CD14-positive monocyte (primary cell): ENCODE measurements around the gene DENND1A. TPM values are rescaled to one million over a fixed set of nuclear protein-coding genes. Genes with fewer than 3 reads are reported as not detected.

Source experiments
- DNase-seq, 3 donors: peaks; one replicate each; pipeline ENCODE4 v3.0.0-alpha.2; 2011 to 2022
- H2AFZ ChIP-seq: 2 replicates; pipeline ENCODE4 v1.6.0; 2012; ENCODE audit warnings: mild to moderate bottlenecking, low read depth, low read length, inconsistent platforms; ENCODE audit not compliant: insufficient read depth, poor library complexity, severe bottlenecking
- H3K27ac ChIP-seq, 2 donors: 1 replicate in 1 of 2; 2 replicates in 1 of 2; pipeline ENCODE4 v1.5.1; 2012 to 2013; ENCODE audit warnings: low read length in 2 of 2, control low read depth in 1 of 2, inconsistent platforms in 1 of 2, low read depth in 1 of 2, mild to moderate bottlenecking in 1 of 2
- H3K27me3 ChIP-seq, 2 donors: one replicate each; pipeline versions ENCODE4 v1.6.0 to v1.6.1; 2011 to 2013; ENCODE audit warnings: low read length in 2 of 2; ENCODE audit not compliant: control insufficient read depth in 2 of 2, insufficient read depth in 2 of 2
- H3K36me3 ChIP-seq, 2 donors: replicated peaks in 1 of 2; 1 replicate in 1 of 2; 2 replicates in 1 of 2; pipeline versions ENCODE4 v1.5.1 to v1.6.1; 2012 to 2013; ENCODE audit warnings: low read length in 2 of 2, control low read depth in 1 of 2, inconsistent platforms in 1 of 2, mild to moderate bottlenecking in 1 of 2; ENCODE audit not compliant: insufficient read depth in 2 of 2, control insufficient read depth in 1 of 2
- H3K4me1 ChIP-seq, 2 donors: 1 replicate in 1 of 2; 2 replicates in 1 of 2; pipeline versions ENCODE4 v1.5.1 to v1.6.1; 2012 to 2013; ENCODE audit warnings: low read length in 2 of 2, control low read depth in 1 of 2, inconsistent platforms in 1 of 2, mild to moderate bottlenecking in 1 of 2, moderate library complexity in 1 of 2; ENCODE audit not compliant: insufficient read depth in 2 of 2, control insufficient read depth in 1 of 2
- H3K4me2 ChIP-seq: replicated peaks from 2 replicates; pipeline ENCODE3; 2012; ENCODE audit warnings: low read length, moderate library complexity, mild to moderate bottlenecking; ENCODE audit not compliant: poor library complexity, severe bottlenecking; ENCODE audit errors: extremely low read depth
- H3K4me3 ChIP-seq, 3 experiments: fragments of 200-600 bp in 1 of 3; sonication (generic) in 1 of 3; replicated peaks in 1 of 3; 1 replicate in 2 of 3; 2 replicates in 1 of 3; pipeline ENCODE4 v1.5.1; 2011 to 2013; ENCODE audit warnings: low read length in 3 of 3, mild to moderate bottlenecking in 3 of 3, control low read depth in 2 of 3, low read depth in 2 of 3, inconsistent platforms in 1 of 3, moderate library complexity in 1 of 3
- H3K79me2 ChIP-seq: 2 replicates; pipeline ENCODE4 v1.6.0; 2012; ENCODE audit warnings: mild to moderate bottlenecking, control low read depth, inconsistent platforms, low read length, moderate library complexity; ENCODE audit not compliant: insufficient read depth
- H3K9ac ChIP-seq: 2 replicates; pipeline ENCODE4 v1.6.0; 2017; ENCODE audit warnings: low read length, mild to moderate bottlenecking; ENCODE audit not compliant: insufficient read depth, poor library complexity, severe bottlenecking
- H3K9me3 ChIP-seq, 2 donors: replicated peaks in 1 of 2; 1 replicate in 1 of 2; 2 replicates in 1 of 2; pipeline versions ENCODE4 v1.5.1 to v1.6.1; 2012 to 2013; ENCODE audit warnings: low read length in 2 of 2, control low read depth in 1 of 2; ENCODE audit not compliant: control insufficient read depth in 1 of 2, insufficient read depth in 1 of 2
- H4K20me1 ChIP-seq: 2 replicates; pipeline ENCODE4 v1.6.0; 2012; ENCODE audit warnings: mild to moderate bottlenecking, low read length, control low read depth, moderate library complexity; ENCODE audit not compliant: insufficient read depth
- H3K27ac Mint-ChIP-seq, 7 donors: one replicate each; pipeline ENCODE4 v1.8.0; 2020; ENCODE audit warnings: mild to moderate bottlenecking in 7 of 7, mixed read lengths in 7 of 7, moderate library complexity in 6 of 7, inconsistent platforms in 2 of 7
- H3K27me3 Mint-ChIP-seq, 3 donors: one replicate each; pipeline ENCODE4 v1.8.0; 2021 to 2022; ENCODE audit warnings: low read depth in 3 of 3, mild to moderate bottlenecking in 3 of 3, mixed read lengths in 3 of 3, moderate library complexity in 3 of 3, inconsistent platforms in 1 of 3
- H3K36me3 Mint-ChIP-seq, 2 donors: one replicate each; pipeline ENCODE4 v1.8.0; 2020; ENCODE audit warnings: mixed read lengths in 2 of 2, inconsistent platforms in 1 of 2, mild to moderate bottlenecking in 1 of 2
- H3K4me1 Mint-ChIP-seq: one replicate; pipeline ENCODE4 v1.8.0; 2020; ENCODE audit warnings: mild to moderate bottlenecking, mixed read lengths
- H3K4me3 Mint-ChIP-seq, 2 donors: one replicate each; pipeline ENCODE4 v1.8.0; 2020; ENCODE audit warnings: mild to moderate bottlenecking in 2 of 2, mixed read lengths in 2 of 2, moderate library complexity in 1 of 2
- H3K9me3 Mint-ChIP-seq, 7 donors: one replicate each; pipeline ENCODE4 v1.8.0; 2020 to 2022; ENCODE audit warnings: mixed read lengths in 7 of 7, mild to moderate bottlenecking in 6 of 7, moderate library complexity in 6 of 7, inconsistent platforms in 2 of 7
- CTCF ChIP-seq: fragments of 200-600 bp; IDR thresholded peaks from one replicate; pipeline ENCODE4 v1.8.0; 2022; ENCODE audit warnings: antibody characterized with exemption, mild to moderate bottlenecking
- WGBS: methylation state at CpG from one replicate; pipeline ENCODE4 v1.1.5; 2013; ENCODE audit warnings: missing lambda C conversion rate; ENCODE audit not compliant: insufficient coverage; 5-methylcytosine and 5-hydroxymethylcytosine counted together
- intact Hi-C, 2 donors: fragments of 100-400 bp; cut with micrococcal nuclease; formaldehyde crosslinking; loops; one replicate each; pipeline versions ENCODE4 v1.15.0 to v1.15.1; 2023
- polyA plus RNA-seq, 3 donors: library from polyadenylated mRNA; depleted of rRNA in 1 of 3; unstranded in 2 of 3; stranded (reverse) in 1 of 3; fragments of 300-500 nt in 2 of 3; fragments of >200 nt in 1 of 3; fragmentation: Illumina TruSeq in 2 of 3; gene quantifications; 1 replicate in 2 of 3; 2 replicates in 1 of 3; pipeline ENCODE4 v1.2.3, GENCODE V29; 2012 to 2021

Gene DENND1A
- polyA plus RNA-seq, 3 donors, result 24.8 to 73.0 (median 29.4) TPM

- Mint-ChIP-seq H3K27me3 (peaks cover 0 to 1% (median 0%) of the 10 kb centered on the region in 3 donors), H3K4me1 (peaks cover 14% of the 10 kb centered on the region), H3K4me3 (no peak overlapping the region), H3K27ac (peak overlapping the region in 1 of 7 donors; percentile 6), H3K36me3 (peaks cover 15 to 18% of the 10 kb centered on the region in 2 donors), H3K9me3 (peaks cover 7 to 13% (median 11%) of the 10 kb centered on the region in 7 donors)
- no peak overlapping the region for H3K9ac ChIP-seq
- H4K20me1 ChIP-seq, result peaks cover 95% of the 10 kb centered on the region
- no peak overlapping the region for H3K27ac ChIP-seq
- peaks cover 89% of the 10 kb centered on the region for H3K79me2 ChIP-seq
- WGBS, result 60% methylated on average over 5 of the region's 7 CpGs
- H3K27me3 ChIP-seq, result no peaks in the 10 kb centered on the region
- H3K36me3 ChIP-seq, result peaks cover 0 to 11% of the 10 kb centered on the region in 2 donors
- peaks cover 0 to 10% of the 10 kb centered on the region in 2 donors for H3K9me3 ChIP-seq
- no peak overlapping the region for H3K4me3 ChIP-seq
- no peak for TF ChIP-seq CTCF
- DNase-seq, result no peak
- no peak overlapping the region for H3K4me2 ChIP-seq
- intact Hi-C loops, result no loop called here
- peaks cover 6% of the 10 kb centered on the region in 2 donors for H3K4me1 ChIP-seq
- no peak overlapping the region for H2AFZ ChIP-seq
These were observed 106.6 kb downstream of the DENND1A start for GRCh38 chr9:123823194-123823947.

- Histone ChIP-seq H3K9me3 (no peaks in the 10 kb centered on the region), H3K9ac (no peak overlapping the region), H3K27me3 (no peaks in the 10 kb centered on the region), H3K4me2 (no peak overlapping the region), H2AFZ (no peak overlapping the region), H4K20me1 (peaks cover 99% of the 10 kb centered on the region), H3K36me3 (no peaks in the 10 kb centered on the region), H3K4me1 (peaks cover 6% of the 10 kb centered on the region in 2 donors), H3K79me2 (peaks cover 86% of the 10 kb centered on the region), H3K4me3 (no peak overlapping the region), H3K27ac (no peak overlapping the region)
- Mint-ChIP-seq H3K9me3 (peaks cover 0 to 4% (median 0%) of the 10 kb centered on the region in 7 donors), H3K4me1 (peaks cover 18% of the 10 kb centered on the region), H3K27ac (no peak overlapping the region), H3K36me3 (peaks cover 4 to 8% of the 10 kb centered on the region in 2 donors), H3K27me3 (peaks cover 0 to 1% (median 0%) of the 10 kb centered on the region in 3 donors), H3K4me3 (no peak overlapping the region)
- WGBS, result 100% methylated on average over 1 of the region's 2 CpGs
- DNase-seq, result no peak
- intact Hi-C loops, result no loop called here
- no peak for TF ChIP-seq CTCF
These were observed 108.3 kb downstream of the DENND1A start for GRCh38 chr9:123821619-123822018.
